MM.1S (cell line): Measurements from ENCODE around the gene PIK3R3.

Experiments
- DNase-seq: peaks from one replicate; pipeline ENCODE4 v3.0.0-alpha.2; 2015
- H2AFZ ChIP-seq: fragments of 300-600 bp; sonication (generic); 2 replicates; pipeline ENCODE4 v1.6.0; 2016; ENCODE audit warnings: antibody characterized with exemption, low read length
- H3F3A ChIP-seq: fragments of 300-600 bp; sonication (generic); 2 replicates; pipeline ENCODE4 v1.6.1; 2016; ENCODE audit warnings: mild to moderate bottlenecking, antibody characterized with exemption, low read length, moderate library complexity, mixed read lengths; ENCODE audit not compliant: insufficient read depth
- H3K27ac ChIP-seq: fragments of 300-600 bp; sonication (generic); 2 replicates; pipeline ENCODE4 v1.5.1; 2016; ENCODE audit warnings: mild to moderate bottlenecking, low read length
- H3K27me3 ChIP-seq: fragments of 300-600 bp; sonication (generic); replicated peaks from 2 replicates; pipeline ENCODE4 v1.6.0; 2016; ENCODE audit warnings: low read length; ENCODE audit not compliant: insufficient read depth
- H3K36me3 ChIP-seq: fragments of 300-600 bp; sonication (generic); replicated peaks from 2 replicates; pipeline ENCODE4 v1.6.1; 2016; ENCODE audit warnings: mild to moderate bottlenecking, low read length, mixed read lengths; ENCODE audit not compliant: insufficient read depth
- H3K4me1 ChIP-seq: fragments of 300-600 bp; sonication (generic); 2 replicates; pipeline ENCODE4 v1.6.1; 2016; ENCODE audit warnings: low read length, mixed read lengths
- H3K4me2 ChIP-seq: fragments of 300-600 bp; sonication (generic); 2 replicates; pipeline ENCODE4 v1.6.0; 2016; ENCODE audit warnings: low read depth, low read length
- H3K4me3 ChIP-seq: fragments of 300-600 bp; sonication (generic); 2 replicates; pipeline ENCODE4 v1.5.1; 2016; ENCODE audit warnings: low read length, mixed read lengths
- H3K79me2 ChIP-seq: fragments of 300-600 bp; sonication (generic); 2 replicates; pipeline ENCODE4 v1.6.1; 2016; ENCODE audit warnings: mixed run types, low read length, mixed read lengths
- H3K9ac ChIP-seq: fragments of 300-600 bp; sonication (generic); 2 replicates; pipeline ENCODE4 v1.6.1; 2016; ENCODE audit warnings: low read length, mixed read lengths
- H3K9me2 ChIP-seq: fragments of 300-600 bp; sonication (generic); replicated peaks from 2 replicates; pipeline ENCODE4 v1.6.1; 2016; ENCODE audit warnings: mild to moderate bottlenecking, low read length, mixed read lengths; ENCODE audit not compliant: insufficient read depth
- H3K9me3 ChIP-seq: fragments of 300-600 bp; sonication (generic); replicated peaks from 2 replicates; pipeline ENCODE4 v1.6.1; 2016; ENCODE audit warnings: mild to moderate bottlenecking, low read length, mixed read lengths; ENCODE audit not compliant: insufficient read depth
- H4K20me1 ChIP-seq: fragments of 300-600 bp; sonication (generic); 2 replicates; pipeline ENCODE4 v1.6.1; 2016; ENCODE audit warnings: mild to moderate bottlenecking, low read length, moderate library complexity, mixed read lengths; ENCODE audit not compliant: insufficient read depth
- EZH2 ChIP-seq: fragments of 300-600 bp; sonication (generic); optimal IDR thresholded peaks from 2 replicates; pipeline ENCODE3; 2017; ENCODE audit warnings: low read depth, mild to moderate bottlenecking, antibody characterized with exemption, low read length, mixed read lengths
- EZH2phosphoT487 ChIP-seq: fragments of 300-600 bp; sonication (generic); IDR thresholded peaks from 2 replicates; pipeline ENCODE4 v1.6.1; 2018; ENCODE audit warnings: antibody characterized with exemption, low read length
- TF ChIP-seq, protein P1 (sequence below): fragments of 300-600 bp; sonication (generic); IDR thresholded peaks from 2 replicates; pipeline ENCODE4 v1.5.1; 2016; ENCODE audit warnings: antibody characterized with exemption, low read length, mixed read lengths

Gene PIK3R3

DNA sequence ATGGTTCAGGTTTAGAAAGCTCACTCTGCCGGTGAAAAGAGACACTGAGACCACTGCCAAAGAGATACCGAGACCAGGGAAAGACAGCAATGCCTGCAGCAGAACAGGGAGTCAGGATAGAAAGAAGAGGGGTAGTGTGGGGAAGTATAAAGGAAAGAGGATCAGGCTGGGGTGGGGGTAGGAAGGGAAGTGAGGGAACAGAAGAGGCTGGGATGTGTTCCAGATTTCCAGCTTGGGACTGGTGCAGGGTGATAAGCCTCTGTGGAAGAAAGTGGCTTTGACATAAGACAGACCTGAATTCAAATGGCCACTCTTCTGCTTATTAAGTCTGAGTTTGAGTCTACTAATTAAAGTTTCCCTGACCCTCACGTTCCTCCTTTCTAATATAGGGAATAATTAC is 105.9 kb downstream of the PIK3R3 start:
- H3K36me3 ChIP-seq = no peaks in the 10 kb centered on the region
- TF ChIP-seq, protein P1, sequence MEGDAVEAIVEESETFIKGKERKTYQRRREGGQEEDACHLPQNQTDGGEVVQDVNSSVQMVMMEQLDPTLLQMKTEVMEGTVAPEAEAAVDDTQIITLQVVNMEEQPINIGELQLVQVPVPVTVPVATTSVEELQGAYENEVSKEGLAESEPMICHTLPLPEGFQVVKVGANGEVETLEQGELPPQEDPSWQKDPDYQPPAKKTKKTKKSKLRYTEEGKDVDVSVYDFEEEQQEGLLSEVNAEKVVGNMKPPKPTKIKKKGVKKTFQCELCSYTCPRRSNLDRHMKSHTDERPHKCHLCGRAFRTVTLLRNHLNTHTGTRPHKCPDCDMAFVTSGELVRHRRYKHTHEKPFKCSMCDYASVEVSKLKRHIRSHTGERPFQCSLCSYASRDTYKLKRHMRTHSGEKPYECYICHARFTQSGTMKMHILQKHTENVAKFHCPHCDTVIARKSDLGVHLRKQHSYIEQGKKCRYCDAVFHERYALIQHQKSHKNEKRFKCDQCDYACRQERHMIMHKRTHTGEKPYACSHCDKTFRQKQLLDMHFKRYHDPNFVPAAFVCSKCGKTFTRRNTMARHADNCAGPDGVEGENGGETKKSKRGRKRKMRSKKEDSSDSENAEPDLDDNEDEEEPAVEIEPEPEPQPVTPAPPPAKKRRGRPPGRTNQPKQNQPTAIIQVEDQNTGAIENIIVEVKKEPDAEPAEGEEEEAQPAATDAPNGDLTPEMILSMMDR = no peak
- no peak for TF ChIP-seq EZH2phosphoT487

DNA sequence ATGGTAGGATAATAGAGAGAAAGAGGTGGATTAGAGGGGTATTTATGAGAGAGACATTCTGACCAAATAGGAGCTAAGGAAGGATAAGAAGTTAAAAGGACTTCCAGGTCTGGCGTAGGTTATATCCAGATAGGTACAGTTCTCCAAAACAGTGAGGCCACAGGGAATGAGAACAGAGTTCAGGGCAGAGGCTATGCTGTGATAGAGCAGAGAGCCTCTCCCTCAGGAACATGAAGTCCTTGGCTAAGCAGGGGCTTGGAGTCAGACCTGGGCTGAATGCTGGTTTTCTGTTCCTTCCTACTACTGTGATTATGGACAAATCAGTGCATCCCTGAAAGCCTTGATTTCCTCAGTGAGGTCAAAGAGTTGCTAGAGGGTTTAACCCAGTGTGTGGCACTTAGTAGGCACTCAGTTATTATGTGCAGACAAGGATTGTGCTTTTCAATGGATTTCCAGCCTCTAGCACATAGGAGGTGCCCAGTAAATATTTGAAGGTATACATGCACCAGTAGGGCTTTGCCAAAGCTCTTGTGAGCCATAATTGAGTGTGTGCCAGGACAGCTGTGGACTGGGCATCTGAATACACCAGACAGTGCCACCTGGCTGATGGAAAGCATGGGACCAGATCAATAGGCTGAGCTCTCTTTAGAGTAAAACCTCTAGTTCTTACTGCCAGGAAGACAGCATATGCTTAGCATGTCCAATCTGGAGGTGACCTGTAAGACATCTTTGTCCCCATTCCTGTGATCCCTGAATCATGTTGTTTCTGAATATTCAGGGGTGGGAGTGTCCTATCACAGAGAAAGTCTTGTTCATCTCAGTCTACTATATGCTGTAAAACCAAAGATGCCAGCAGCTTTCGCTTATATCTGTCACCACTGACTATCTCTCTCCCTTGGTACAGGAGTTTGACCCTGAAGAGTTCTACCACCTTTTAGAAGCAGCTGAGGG is 111.1 kb downstream of the PIK3R3 start:
- Histone ChIP-seq H3K9me3 (no peaks in the 10 kb centered on the region), H3K27ac (no peak overlapping the region), H3K27me3 (no peaks in the 10 kb centered on the region), H3K36me3 (no peaks in the 10 kb centered on the region), H3K79me2 (no peaks in the 10 kb centered on the region), H3K4me3 (no peak overlapping the region), H3K9me2 (no peaks in the 10 kb centered on the region), H3K9ac (no peak overlapping the region), H4K20me1 (no peaks in the 10 kb centered on the region), H3K4me1 (no peaks in the 10 kb centered on the region), H3K4me2 (no peak overlapping the region), H2AFZ (no peak overlapping the region), H3F3A (no peaks in the 10 kb centered on the region)
- no peak for DNase-seq
- TF ChIP-seq, protein P1 = no peak
- TF ChIP-seq EZH2 (no peak), EZH2phosphoT487 (no peak)

More for the DNA sequence above, 105.9 kb downstream of the PIK3R3 start:
- Histone ChIP-seq H3K4me2 (no peak overlapping the region), H3K27ac (no peak overlapping the region), H3K79me2 (no peaks in the 10 kb centered on the region), H3K27me3 (no peaks in the 10 kb centered on the region), H3F3A (no peaks in the 10 kb centered on the region), H3K4me1 (no peaks in the 10 kb centered on the region), H3K9ac (no peak overlapping the region), H3K4me3 (no peak overlapping the region), H3K9me3 (no peaks in the 10 kb centered on the region), H2AFZ (no peak overlapping the region), H4K20me1 (no peaks in the 10 kb centered on the region), H3K9me2 (no peaks in the 10 kb centered on the region)
- no peak for DNase-seq

DNA sequence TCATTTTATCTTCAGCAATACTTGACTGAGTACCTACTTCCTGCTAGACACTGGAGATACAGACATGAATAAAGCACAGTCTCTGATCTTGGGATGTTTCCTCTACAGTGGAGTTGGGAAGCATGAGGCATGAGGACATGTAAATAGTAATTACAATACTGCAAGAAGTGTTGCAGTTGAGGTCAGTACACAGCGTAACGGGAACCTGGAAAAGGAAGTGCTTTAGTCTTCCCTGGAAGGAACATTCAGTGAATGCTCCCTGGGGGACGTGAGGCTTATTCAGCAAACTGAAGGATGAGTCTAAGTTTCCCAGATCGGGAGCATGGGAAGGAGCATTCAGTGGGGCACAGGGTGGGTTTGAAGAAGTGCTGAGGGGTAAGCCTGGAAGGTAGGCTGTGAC is 112.4 kb downstream of the PIK3R3 start:
- Histone ChIP-seq H3K27ac (no peak overlapping the region), H4K20me1 (no peaks in the 10 kb centered on the region), H3K9ac (no peak overlapping the region), H3K9me2 (no peaks in the 10 kb centered on the region), H3K27me3 (no peaks in the 10 kb centered on the region), H3K9me3 (no peaks in the 10 kb centered on the region), H3K4me1 (no peaks in the 10 kb centered on the region), H3K36me3 (no peaks in the 10 kb centered on the region), H3F3A (no peaks in the 10 kb centered on the region), H3K79me2 (no peaks in the 10 kb centered on the region), H2AFZ (no peak overlapping the region), H3K4me3 (no peak overlapping the region), H3K4me2 (no peak overlapping the region)
- DNase-seq = no peak
- TF ChIP-seq, protein P1 = no peak
- TF ChIP-seq EZH2phosphoT487 = no peak
- TF ChIP-seq EZH2 = no peak
